ENCODE measurements around the gene PRDX2. TPM values are rescaled to one million over a fixed set of nuclear protein-coding genes. Genes with fewer than 3 reads are reported as not detected.
"Not testable (repeated sequence)": the region's sequence is repeated elsewhere in the genome, so short reads cannot be mapped to it uniquely, and the experiment has no call there.

PRDX2 gene
- total RNA-seq, 1 donor from 2014 or later: 190 TPM

DNA sequence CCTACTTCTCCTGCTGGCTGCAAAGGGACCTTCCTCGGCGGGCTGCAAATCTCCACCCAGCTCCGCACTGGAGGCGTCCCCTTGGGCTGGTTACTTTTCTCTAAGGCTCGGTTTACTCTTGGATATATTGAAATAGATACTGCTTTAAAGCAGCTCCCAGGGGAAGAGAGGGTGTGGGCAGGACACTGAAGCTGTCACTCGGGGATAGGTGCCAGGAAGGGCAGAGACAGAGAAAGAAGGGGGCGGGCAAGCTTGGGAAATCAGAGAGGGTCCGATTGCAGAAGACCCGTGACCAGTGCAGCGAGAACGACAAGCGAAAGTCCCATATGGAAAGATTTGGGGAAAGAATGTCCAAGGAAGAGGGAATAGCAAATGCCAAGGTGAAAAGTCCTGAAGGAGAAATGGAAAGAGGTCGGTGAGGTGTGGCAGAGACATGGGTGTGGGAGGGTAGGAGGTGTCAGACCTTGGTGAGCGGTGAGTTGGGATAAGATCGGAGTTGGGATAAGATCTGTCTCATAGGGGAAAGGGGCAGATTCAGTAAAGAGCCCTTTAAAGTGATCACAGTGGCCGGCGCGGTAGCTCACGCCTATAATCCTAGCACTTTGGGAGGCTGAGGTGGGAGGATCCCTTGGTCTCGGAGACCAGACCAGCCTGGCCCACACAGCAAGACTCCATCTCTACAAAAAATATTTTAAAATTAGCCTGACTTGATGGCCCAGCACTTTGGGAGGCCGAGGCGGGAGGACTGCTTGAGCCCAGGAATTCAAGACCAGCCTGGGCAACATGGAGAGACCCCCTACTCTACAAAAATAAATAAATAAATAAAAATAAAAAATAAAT lies 887 bp upstream of the PRDX2 start:
- Histone ChIP-seq H3K27ac (peak overlapping the region; percentile 78), H3K4me3 (peak overlapping the region; percentile 70 to 93), H3K4me1 (peaks cover 38% of the 10 kb centered on the region), H3K27me3 (no peaks in the 10 kb centered on the region), H3K36me3 (peaks cover 0 to 16% of the 10 kb centered on the region in 2 donors), H3K9me3 (no peaks in the 10 kb centered on the region)
- no peak for TF ChIP-seq POLR2A (IDR thresholded peaks at IDR 0.05)
- TF ChIP-seq, protein P1, sequence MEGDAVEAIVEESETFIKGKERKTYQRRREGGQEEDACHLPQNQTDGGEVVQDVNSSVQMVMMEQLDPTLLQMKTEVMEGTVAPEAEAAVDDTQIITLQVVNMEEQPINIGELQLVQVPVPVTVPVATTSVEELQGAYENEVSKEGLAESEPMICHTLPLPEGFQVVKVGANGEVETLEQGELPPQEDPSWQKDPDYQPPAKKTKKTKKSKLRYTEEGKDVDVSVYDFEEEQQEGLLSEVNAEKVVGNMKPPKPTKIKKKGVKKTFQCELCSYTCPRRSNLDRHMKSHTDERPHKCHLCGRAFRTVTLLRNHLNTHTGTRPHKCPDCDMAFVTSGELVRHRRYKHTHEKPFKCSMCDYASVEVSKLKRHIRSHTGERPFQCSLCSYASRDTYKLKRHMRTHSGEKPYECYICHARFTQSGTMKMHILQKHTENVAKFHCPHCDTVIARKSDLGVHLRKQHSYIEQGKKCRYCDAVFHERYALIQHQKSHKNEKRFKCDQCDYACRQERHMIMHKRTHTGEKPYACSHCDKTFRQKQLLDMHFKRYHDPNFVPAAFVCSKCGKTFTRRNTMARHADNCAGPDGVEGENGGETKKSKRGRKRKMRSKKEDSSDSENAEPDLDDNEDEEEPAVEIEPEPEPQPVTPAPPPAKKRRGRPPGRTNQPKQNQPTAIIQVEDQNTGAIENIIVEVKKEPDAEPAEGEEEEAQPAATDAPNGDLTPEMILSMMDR (IDR thresholded peaks at IDR 0.05): no peak
- no peak for TF ChIP-seq POLR2AphosphoS5 (IDR thresholded peaks at IDR 0.05; ENCODE audit: insufficient read depth in 1 of 2, low read depth in 1 of 2)
- no peak for DNase-seq (ENCODE audit: extremely low spot score in 2 of 2)
- intact Hi-C loops (cut with DNase I): loop anchor here (5.0 kb wide), 1 partner anchor 35 kb away; no protein-coding TSS in a partner anchor

DNA sequence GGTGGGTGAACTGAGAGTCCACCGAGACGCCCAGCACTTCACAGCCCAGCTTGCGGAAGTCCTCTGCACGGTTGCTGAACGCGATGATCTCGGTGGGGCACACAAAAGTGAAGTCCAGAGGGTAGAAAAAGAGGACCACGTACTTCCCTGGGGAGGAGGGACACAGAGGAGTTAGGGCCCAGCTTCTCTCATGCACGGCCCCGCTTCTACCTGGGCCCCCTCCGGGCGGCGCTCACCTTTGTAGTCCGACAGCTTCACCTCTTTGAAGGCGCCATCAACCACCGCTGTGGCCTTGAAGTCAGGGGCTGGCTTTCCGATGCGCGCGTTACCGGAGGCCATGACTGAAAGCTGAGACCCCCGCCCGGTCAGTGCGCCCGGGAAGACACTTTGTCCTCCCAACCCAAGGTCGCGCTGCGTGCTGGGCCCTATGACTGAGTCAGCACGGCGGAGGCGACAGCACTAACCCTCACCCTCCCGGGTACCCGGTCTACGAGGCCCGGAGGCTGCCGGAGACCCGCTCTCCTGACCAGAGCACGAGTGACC lies 606 bp downstream of the PRDX2 start:
- Histone ChIP-seq H3K27me3 (no peaks in the 10 kb centered on the region), H3K4me3 (peak overlapping the region; percentile 70 to 93), H3K9me3 (no peaks in the 10 kb centered on the region), H3K36me3 (peaks cover 0 to 16% of the 10 kb centered on the region in 2 donors), H3K27ac (peak overlapping the region; percentile 78), H3K4me1 (peaks cover 34% of the 10 kb centered on the region)
- DNase-seq (ENCODE audit: extremely low spot score in 2 of 2): no peak
- intact Hi-C loops (cut with DNase I): loop anchor here (5.0 kb wide), 1 partner anchor 34 kb away; no protein-coding TSS in a partner anchor
- TF ChIP-seq, protein P1 (IDR thresholded peaks at IDR 0.05): no peak
- TF ChIP-seq POLR2A (IDR thresholded peaks at IDR 0.05) (no peak), POLR2AphosphoS5 (IDR thresholded peaks at IDR 0.05; ENCODE audit: insufficient read depth in 1 of 2, low read depth in 1 of 2) (no peak)

DNA sequence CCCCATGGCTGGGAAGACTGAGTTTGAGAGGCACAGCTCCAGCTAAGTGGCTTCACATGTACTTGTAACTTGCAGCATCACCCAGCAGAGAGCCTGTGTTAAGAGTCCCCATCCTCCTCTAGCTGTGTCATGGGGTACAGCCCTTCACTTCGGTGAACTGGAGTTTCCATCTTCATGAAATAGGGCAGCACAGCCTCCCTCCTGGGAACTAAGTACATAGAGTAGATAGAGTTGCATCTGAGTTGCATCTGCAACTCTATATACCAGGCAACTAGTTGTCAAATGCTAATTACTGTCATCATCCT lies 1.2 kb downstream of the PRDX2 start:
- Histone ChIP-seq H3K9me3 (no peaks in the 10 kb centered on the region), H3K27ac (no peak overlapping the region), H3K4me3 (peak overlapping the region; percentile 70 to 93), H3K4me1 (peaks cover 38% of the 10 kb centered on the region), H3K27me3 (no peaks in the 10 kb centered on the region), H3K36me3 (peaks cover 0 to 16% of the 10 kb centered on the region in 2 donors)
- intact Hi-C loops (cut with DNase I): loop anchor here (5.0 kb wide), 1 partner anchor 33 kb away; no protein-coding TSS in a partner anchor
- TF ChIP-seq POLR2AphosphoS5 (IDR thresholded peaks at IDR 0.05; ENCODE audit: insufficient read depth in 1 of 2, low read depth in 1 of 2): no peak
- TF ChIP-seq, protein P1 (IDR thresholded peaks at IDR 0.05): no peak
- no peak for TF ChIP-seq POLR2A (IDR thresholded peaks at IDR 0.05)
- DNase-seq (ENCODE audit: extremely low spot score in 2 of 2): no peak

DNA sequence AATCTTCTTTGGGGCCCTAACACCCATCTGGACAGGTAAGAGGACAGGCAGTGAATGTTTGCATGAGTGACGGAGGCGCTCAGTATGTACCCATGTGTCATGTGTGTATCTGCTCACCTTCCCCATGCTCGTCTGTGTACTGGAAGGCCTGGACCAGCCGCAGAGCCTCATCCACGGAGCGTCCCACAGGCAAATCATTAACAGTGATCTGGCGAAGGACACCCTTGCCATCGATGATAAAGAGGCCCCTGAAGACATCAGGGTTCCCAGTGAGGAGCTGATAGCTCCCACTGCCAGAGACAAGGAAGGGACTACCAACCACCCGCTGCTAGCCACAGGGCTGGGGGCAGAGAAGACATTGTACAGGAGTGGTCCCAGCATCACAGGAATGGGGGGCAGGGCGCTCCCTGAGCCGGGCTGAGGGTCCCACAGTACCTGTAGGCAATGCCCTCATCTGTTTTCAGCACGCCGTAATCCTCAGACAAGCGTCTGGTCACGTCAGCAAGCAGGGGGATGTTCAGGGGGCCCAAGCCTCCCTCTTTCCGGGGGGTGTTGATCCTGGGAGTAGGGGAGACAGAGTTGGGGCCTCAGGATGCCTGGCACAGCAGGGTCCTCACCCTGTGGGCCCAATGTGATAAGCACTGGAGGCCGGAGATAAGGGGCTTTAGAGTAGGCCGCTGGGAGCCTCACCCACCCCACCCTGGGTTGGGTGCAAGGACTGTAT lies 1.7 kb downstream of the PRDX2 start:
- no peak for DNase-seq (ENCODE audit: extremely low spot score in 2 of 2)
- intact Hi-C loops (cut with DNase I): loop anchor here (5.0 kb wide), 1 partner anchor 33 kb away; no protein-coding TSS in a partner anchor
- Histone ChIP-seq H3K4me3 (peak overlapping the region; percentile 70 to 93), H3K27ac (no peak overlapping the region), H3K9me3 (no peaks in the 10 kb centered on the region), H3K4me1 (peaks cover 38% of the 10 kb centered on the region), H3K36me3 (peaks cover 0 to 16% of the 10 kb centered on the region in 2 donors), H3K27me3 (no peaks in the 10 kb centered on the region)
- no peak for TF ChIP-seq POLR2AphosphoS5 (IDR thresholded peaks at IDR 0.05; ENCODE audit: insufficient read depth in 1 of 2, low read depth in 1 of 2)
- no peak for TF ChIP-seq POLR2A (IDR thresholded peaks at IDR 0.05)
- TF ChIP-seq, protein P1 (IDR thresholded peaks at IDR 0.05): no peak

DNA sequence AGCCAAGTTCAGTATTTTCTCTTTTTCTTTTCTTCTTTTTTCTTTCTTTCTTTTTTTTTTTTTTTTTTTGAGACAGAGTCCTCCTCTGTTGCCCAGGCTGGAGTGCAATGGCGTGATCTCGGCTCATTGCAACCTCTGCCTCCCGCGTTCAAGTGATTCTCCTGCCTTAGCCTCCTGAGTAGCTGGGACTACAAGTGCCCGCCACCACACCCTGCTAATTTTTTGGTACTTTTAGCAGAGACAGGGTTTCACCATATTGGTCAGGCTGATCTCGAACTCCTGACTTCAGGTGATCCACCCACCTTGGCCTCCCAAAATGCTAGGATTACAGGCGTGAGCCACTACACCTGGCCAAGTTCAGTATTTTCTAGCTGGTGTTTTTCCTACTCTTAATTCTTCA lies 4.0 kb downstream of the PRDX2 start:
- DNase-seq (ENCODE audit: extremely low spot score in 2 of 2); H3K27ac ChIP-seq; H3K9me3 ChIP-seq; H3K4me3 ChIP-seq; intact Hi-C loops (cut with DNase I); H3K27me3 ChIP-seq: not testable (repeated sequence)
- Histone ChIP-seq H3K36me3 (peaks cover 0 to 16% of the 10 kb centered on the region in 2 donors), H3K4me1 (peaks cover 48% of the 10 kb centered on the region)

Data from vagina (tissue), 2 donors.